Measurements from ENCODE around the gene LAMA5.
"Not testable (repeated sequence)": the region's sequence is repeated elsewhere in the genome, so short reads cannot be mapped to it uniquely, and the experiment has no call there.

LAMA5 gene

GRCh38 chr20:62382306-62383198 lies 15.4 kb upstream of the LAMA5 start:
- H3K4me1 ChIP-seq (ENCODE audit: insufficient read depth, low read length): peaks cover 3% of the 10 kb centered on the region; the same call in 1 of the 2 replicates
- WGBS: 61% methylated on average over 17 of the region's 18 CpGs
- no peak overlapping the region for H3K27ac ChIP-seq (ENCODE audit: low read depth, low read length)
- H3K36me3 ChIP-seq (ENCODE audit: insufficient read depth, low read length): peaks cover 10% of the 10 kb centered on the region
- no peak overlapping the region for H3K4me3 ChIP-seq (ENCODE audit: low read length)
- no peaks in the 10 kb centered on the region for H3K9me3 ChIP-seq (ENCODE audit: insufficient read depth, low read depth, low read length)
- H3K27me3 ChIP-seq (ENCODE audit: insufficient read depth, low read length): no peaks in the 10 kb centered on the region
- no peak overlapping the region for H3K9ac ChIP-seq (ENCODE audit: low read depth, low read length)

- H3K4me1 ChIP-seq (ENCODE audit: insufficient read depth, low read length): peaks cover 8% of the 10 kb centered on the region
- H3K9me3 ChIP-seq (ENCODE audit: insufficient read depth, low read depth, low read length): no peaks in the 10 kb centered on the region
- no peaks in the 10 kb centered on the region for H3K27me3 ChIP-seq (ENCODE audit: insufficient read depth, low read length)
- peaks cover 10% of the 10 kb centered on the region for H3K36me3 ChIP-seq (ENCODE audit: insufficient read depth, low read length)
- 97% methylated on average over 6 of the region's 6 CpGs for WGBS
- no peak overlapping the region for H3K9ac ChIP-seq (ENCODE audit: low read depth, low read length)
- no peak overlapping the region for H3K27ac ChIP-seq (ENCODE audit: low read depth, low read length)
- no peak overlapping the region for H3K4me3 ChIP-seq (ENCODE audit: low read length)
Measured at GRCh38 chr20:62381842-62382241, 14.7 kb upstream of the LAMA5 start.

DNA sequence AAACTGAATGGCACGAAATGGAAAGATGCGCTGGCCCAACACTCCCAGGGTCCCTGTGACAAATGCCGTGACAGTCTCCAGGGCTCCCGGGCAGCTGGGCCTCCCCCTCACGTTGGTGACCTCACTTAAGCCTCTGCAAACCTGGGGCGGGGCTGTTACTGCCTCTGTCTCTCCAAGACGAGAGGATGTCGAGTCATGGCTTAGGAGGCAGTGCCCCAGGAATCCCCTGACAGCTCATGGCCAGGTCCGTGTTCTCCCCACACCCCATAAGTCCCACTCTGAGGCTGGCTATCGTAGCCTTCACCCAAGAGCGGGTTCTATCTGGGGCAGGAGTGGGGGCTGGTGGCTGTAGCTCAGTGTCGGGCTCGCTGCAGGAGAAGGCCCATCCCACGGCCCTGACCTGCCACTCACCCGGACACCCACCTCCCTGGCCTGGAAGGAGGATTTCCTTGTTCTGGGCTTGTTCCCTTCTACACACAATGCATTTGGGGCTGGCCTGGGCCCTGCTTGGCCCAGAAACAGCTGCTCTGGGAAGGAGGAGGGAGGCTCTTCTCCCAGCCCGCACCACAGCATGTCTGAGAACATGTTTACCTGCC lies 14.2 kb upstream of the LAMA5 start:
- H3K4me1 ChIP-seq (ENCODE audit: insufficient read depth, low read length): peaks cover 11% of the 10 kb centered on the region
- H3K9ac ChIP-seq (ENCODE audit: low read depth, low read length): no peak overlapping the region
- no peaks in the 10 kb centered on the region for H3K27me3 ChIP-seq (ENCODE audit: insufficient read depth, low read length)
- no peak overlapping the region for H3K4me3 ChIP-seq (ENCODE audit: low read length)
- H3K27ac ChIP-seq (ENCODE audit: low read depth, low read length): peak overlapping the region; percentile 13; the same call in 1 of the 2 replicates
- 81% methylated on average over 16 of the region's 16 CpGs for WGBS
- peaks cover 10% of the 10 kb centered on the region for H3K36me3 ChIP-seq (ENCODE audit: insufficient read depth, low read length)
- no peaks in the 10 kb centered on the region for H3K9me3 ChIP-seq (ENCODE audit: insufficient read depth, low read depth, low read length)

DNA sequence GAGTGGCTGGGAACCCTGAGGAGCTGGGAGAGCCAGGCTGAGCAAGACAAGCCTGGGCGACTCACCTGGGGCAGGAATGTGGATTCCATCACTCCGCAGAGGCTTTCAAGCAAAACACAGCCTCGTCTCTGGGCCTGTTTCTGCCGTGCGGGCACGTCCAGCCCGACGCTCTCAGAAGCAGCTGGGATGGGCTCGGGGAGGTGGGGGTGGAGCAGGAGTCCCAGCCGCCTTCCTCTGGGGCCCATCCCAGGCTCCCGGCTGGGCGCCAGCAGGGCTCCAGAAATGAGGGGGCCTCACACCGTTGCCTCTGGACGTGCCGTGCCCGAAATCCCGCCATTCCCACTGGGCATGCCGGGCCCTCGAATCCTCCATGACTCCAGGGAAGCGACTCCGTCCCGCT lies 11.1 kb upstream of the LAMA5 start:
- 0 out of 2 replicates have a peak overlapping the region, but pooled peaks have one; percentile 3 for H3K27ac ChIP-seq (ENCODE audit: low read depth, low read length)
- H3K4me3 ChIP-seq (ENCODE audit: low read length): no peak overlapping the region
- 0 out of 2 replicates have a peak overlapping the region, but pooled peaks have one; percentile 3 for H3K9ac ChIP-seq (ENCODE audit: low read depth, low read length)
- H3K36me3 ChIP-seq (ENCODE audit: insufficient read depth, low read length): peaks cover 10% of the 10 kb centered on the region
- peaks cover 21% of the 10 kb centered on the region for H3K4me1 ChIP-seq (ENCODE audit: insufficient read depth, low read length)
- no peaks in the 10 kb centered on the region for H3K27me3 ChIP-seq (ENCODE audit: insufficient read depth, low read length)
- no peaks in the 10 kb centered on the region for H3K9me3 ChIP-seq (ENCODE audit: insufficient read depth, low read depth, low read length)
- WGBS: 80% methylated on average over 22 of the region's 22 CpGs

- no peak overlapping the region for H3K4me3 ChIP-seq (ENCODE audit: low read length)
- WGBS: 91% methylated on average over 15 of the region's 15 CpGs
- no peaks in the 10 kb centered on the region for H3K9me3 ChIP-seq (ENCODE audit: insufficient read depth, low read depth, low read length)
- no peak overlapping the region for H3K9ac ChIP-seq (ENCODE audit: low read depth, low read length)
- peak overlapping the region; percentile 25; the same call in 1 of the 2 replicates for H3K27ac ChIP-seq (ENCODE audit: low read depth, low read length)
- peaks cover 21% of the 10 kb centered on the region for H3K4me1 ChIP-seq (ENCODE audit: insufficient read depth, low read length)
- no peaks in the 10 kb centered on the region for H3K27me3 ChIP-seq (ENCODE audit: insufficient read depth, low read length)
- H3K36me3 ChIP-seq (ENCODE audit: insufficient read depth, low read length): peaks cover 10% of the 10 kb centered on the region
Measured at GRCh38 chr20:62377615-62378178, 10.6 kb upstream of the LAMA5 start.

- Histone ChIP-seq H3K36me3 (ENCODE audit: insufficient read depth, low read length) (peaks cover 5% of the 10 kb centered on the region), H3K4me1 (ENCODE audit: insufficient read depth, low read length) (peaks cover 21% of the 10 kb centered on the region), H3K9ac (ENCODE audit: low read depth, low read length) (peak overlapping the region; percentile 47; the same call in 1 of the 2 replicates), H3K4me3 (ENCODE audit: low read length) (no peak overlapping the region), H3K27me3 (ENCODE audit: insufficient read depth, low read length) (no peaks in the 10 kb centered on the region), H3K27ac (ENCODE audit: low read depth, low read length) (peak overlapping the region; percentile 91), H3K9me3 (ENCODE audit: insufficient read depth, low read depth, low read length) (no peaks in the 10 kb centered on the region)
- 95% methylated on average over 17 of the region's 17 CpGs for WGBS
Measured at GRCh38 chr20:62377064-62377461, 10.0 kb upstream of the LAMA5 start.

- H3K27me3 ChIP-seq (ENCODE audit: insufficient read depth, low read length): no peaks in the 10 kb centered on the region
- peak overlapping the region; percentile 53 for H3K9ac ChIP-seq (ENCODE audit: low read depth, low read length)
- no peak overlapping the region for H3K4me3 ChIP-seq (ENCODE audit: low read length)
- peaks cover 21% of the 10 kb centered on the region for H3K4me1 ChIP-seq (ENCODE audit: insufficient read depth, low read length)
- H3K27ac ChIP-seq (ENCODE audit: low read depth, low read length): peak overlapping the region; percentile 91
- WGBS: 56% methylated on average over 26 of the region's 26 CpGs
- H3K36me3 ChIP-seq (ENCODE audit: insufficient read depth, low read length): no peaks in the 10 kb centered on the region
- H3K9me3 ChIP-seq (ENCODE audit: insufficient read depth, low read depth, low read length): no peaks in the 10 kb centered on the region
Measured at GRCh38 chr20:62376112-62377063, 9.3 kb upstream of the LAMA5 start.

DNA sequence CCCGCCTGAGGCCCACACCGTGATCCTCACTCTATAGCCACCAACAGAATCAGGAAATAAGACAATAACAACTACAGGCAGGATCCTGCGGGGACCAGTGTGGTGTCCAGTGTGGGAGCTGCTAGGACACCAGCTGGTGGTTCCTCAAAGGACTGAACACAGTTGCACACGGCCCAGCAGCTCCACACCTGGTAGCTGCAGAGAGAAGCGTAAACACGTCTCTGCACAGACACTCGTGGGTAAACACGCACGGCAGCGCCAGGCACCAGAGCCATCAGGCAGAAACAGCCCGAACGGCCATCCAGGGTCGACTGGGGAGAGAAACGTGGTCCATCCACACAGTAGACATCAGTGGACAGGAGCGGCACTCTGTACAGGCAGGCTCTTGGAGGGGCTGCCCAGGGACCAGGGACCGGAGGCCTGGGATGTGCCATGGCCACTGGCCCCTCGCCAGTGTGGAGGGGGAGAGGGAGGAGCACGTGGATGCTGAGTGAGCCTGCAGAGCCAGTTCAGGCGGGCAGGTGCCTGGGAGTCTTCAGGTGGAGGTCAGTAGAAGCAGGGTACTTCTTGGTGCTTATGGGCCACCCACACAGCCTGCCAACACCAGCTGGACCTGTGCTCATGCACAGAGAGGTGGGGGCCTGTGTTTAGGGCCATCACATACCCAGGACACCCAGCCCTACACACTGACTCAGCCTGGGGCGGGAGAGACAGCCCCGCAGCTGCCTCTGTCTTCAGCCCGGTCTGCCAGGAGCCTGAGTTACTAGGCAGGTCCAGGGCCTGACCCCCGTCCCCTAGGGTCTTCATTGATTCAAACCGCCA lies 7.4 kb upstream of the LAMA5 start:
- Histone ChIP-seq H3K27ac (ENCODE audit: low read depth, low read length) (no peak overlapping the region), H3K9me3 (ENCODE audit: insufficient read depth, low read depth, low read length) (no peaks in the 10 kb centered on the region), H3K9ac (ENCODE audit: low read depth, low read length) (no peak overlapping the region), H3K27me3 (ENCODE audit: insufficient read depth, low read length) (no peaks in the 10 kb centered on the region), H3K36me3 (ENCODE audit: insufficient read depth, low read length) (no peaks in the 10 kb centered on the region), H3K4me3 (ENCODE audit: low read length) (no peak overlapping the region), H3K4me1 (ENCODE audit: insufficient read depth, low read length) (peaks cover 31% of the 10 kb centered on the region)
- WGBS: 87% methylated on average over 24 of the region's 24 CpGs

- H3K9ac ChIP-seq (ENCODE audit: low read depth, low read length); H3K9me3 ChIP-seq (ENCODE audit: insufficient read depth, low read depth, low read length): not testable (repeated sequence)
- peaks cover 37% of the 10 kb centered on the region for H3K4me1 ChIP-seq (ENCODE audit: insufficient read depth, low read length)
Measured at GRCh38 chr20:62373631-62374179, 6.6 kb upstream of the LAMA5 start.

More at GRCh38 chr20:62373631-62374179, 6.6 kb upstream of the LAMA5 start:
- H3K4me3 ChIP-seq (ENCODE audit: low read length); H3K27me3 ChIP-seq (ENCODE audit: insufficient read depth, low read length); H3K27ac ChIP-seq (ENCODE audit: low read depth, low read length); H3K36me3 ChIP-seq (ENCODE audit: insufficient read depth, low read length): not testable (repeated sequence)
- whole genome bisulfite sequencing: 89% methylated on average over 27 of the region's 40 CpGs

Measured in HUES64 (cell line).